ENCODE results near the gene ZNRF2.

The ZNRF2 gene

DNA sequence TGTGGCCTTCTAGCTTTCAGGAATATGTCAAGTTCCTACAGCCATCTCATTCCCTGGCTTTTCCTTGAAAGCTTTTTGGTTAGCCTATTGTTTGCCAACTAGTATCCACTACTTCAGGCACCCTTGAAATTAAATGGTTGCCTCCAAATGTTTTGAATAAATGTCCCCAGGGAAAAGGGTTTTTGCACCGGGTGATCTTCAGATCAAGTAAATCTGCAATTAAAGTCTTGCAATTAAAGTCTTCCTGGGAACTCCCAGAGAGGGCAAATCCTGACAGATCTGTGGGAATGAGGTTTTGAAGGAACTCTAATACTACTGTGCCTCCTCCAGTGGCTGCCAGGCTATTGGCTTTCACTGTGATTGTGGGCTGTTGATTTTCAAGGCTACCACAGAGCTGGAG lies 17.7 kb upstream of the ZNRF2 start:
- Histone ChIP-seq H3K79me2 (ENCODE audit: low read length) (no peaks in the 10 kb centered on the region), H3K27ac (ENCODE audit: low read length) (no peak overlapping the region), H2AFZ (ENCODE audit: low read length) (no peak overlapping the region), H3K9ac (ENCODE audit: low read length) (no peak overlapping the region), H3K4me2 (ENCODE audit: low read depth, low read length) (no peak overlapping the region), H3F3A (ENCODE audit: insufficient read depth, low read length) (no peaks in the 10 kb centered on the region), H3K36me3 (replicated peaks; ENCODE audit: insufficient read depth, low read length) (no peaks in the 10 kb centered on the region), H3K27me3 (replicated peaks; ENCODE audit: insufficient read depth, low read length) (no peaks in the 10 kb centered on the region), H3K4me3 (ENCODE audit: low read length) (no peak overlapping the region), H3K9me3 (replicated peaks; ENCODE audit: insufficient read depth, low read length) (no peaks in the 10 kb centered on the region), H4K20me1 (ENCODE audit: insufficient read depth, low read length) (no peaks in the 10 kb centered on the region), H3K9me2 (replicated peaks; ENCODE audit: insufficient read depth, low read length) (no peaks in the 10 kb centered on the region), H3K4me1 (ENCODE audit: low read length) (no peaks in the 10 kb centered on the region)
- TF ChIP-seq EZH2 (optimal IDR thresholded peaks at IDR 0.05; ENCODE audit: low read depth, low read length) = no peak
- TF ChIP-seq, protein P1, sequence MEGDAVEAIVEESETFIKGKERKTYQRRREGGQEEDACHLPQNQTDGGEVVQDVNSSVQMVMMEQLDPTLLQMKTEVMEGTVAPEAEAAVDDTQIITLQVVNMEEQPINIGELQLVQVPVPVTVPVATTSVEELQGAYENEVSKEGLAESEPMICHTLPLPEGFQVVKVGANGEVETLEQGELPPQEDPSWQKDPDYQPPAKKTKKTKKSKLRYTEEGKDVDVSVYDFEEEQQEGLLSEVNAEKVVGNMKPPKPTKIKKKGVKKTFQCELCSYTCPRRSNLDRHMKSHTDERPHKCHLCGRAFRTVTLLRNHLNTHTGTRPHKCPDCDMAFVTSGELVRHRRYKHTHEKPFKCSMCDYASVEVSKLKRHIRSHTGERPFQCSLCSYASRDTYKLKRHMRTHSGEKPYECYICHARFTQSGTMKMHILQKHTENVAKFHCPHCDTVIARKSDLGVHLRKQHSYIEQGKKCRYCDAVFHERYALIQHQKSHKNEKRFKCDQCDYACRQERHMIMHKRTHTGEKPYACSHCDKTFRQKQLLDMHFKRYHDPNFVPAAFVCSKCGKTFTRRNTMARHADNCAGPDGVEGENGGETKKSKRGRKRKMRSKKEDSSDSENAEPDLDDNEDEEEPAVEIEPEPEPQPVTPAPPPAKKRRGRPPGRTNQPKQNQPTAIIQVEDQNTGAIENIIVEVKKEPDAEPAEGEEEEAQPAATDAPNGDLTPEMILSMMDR (IDR thresholded peaks at IDR 0.05; ENCODE audit: low read length) = no peak
- no peak for TF ChIP-seq EZH2phosphoT487 (IDR thresholded peaks at IDR 0.05; ENCODE audit: low read length)
- no peak for DNase-seq

DNA sequence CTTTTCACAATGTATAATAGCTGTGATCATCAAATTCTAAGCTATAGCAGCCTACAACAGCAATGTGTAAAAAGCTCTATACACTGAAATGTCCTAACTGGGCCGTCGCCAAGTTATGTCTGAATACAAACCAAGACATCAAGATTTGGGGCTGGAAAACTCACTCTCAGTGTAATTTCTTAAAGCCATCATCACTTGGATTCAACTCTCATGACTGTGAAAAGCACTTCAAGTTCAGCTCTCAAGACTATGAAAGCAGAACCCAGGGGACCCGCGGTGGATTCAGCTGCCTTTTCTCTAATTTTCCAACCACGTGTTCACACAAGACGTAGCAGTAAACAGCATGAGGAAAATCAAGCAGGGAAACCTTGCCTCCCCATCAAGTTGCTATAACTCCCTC lies 15.8 kb upstream of the ZNRF2 start:
- H3K36me3 ChIP-seq (replicated peaks; ENCODE audit: insufficient read depth, low read length) = no peaks in the 10 kb centered on the region
- H3K4me1 ChIP-seq (ENCODE audit: low read length) = no peaks in the 10 kb centered on the region
- H3K27ac ChIP-seq (ENCODE audit: low read length) = no peak overlapping the region
- H3K9me2 ChIP-seq (replicated peaks; ENCODE audit: insufficient read depth, low read length) = no peaks in the 10 kb centered on the region
- no peak overlapping the region for H3K4me3 ChIP-seq (ENCODE audit: low read length)
- no peaks in the 10 kb centered on the region for H3K27me3 ChIP-seq (replicated peaks; ENCODE audit: insufficient read depth, low read length)
- H3K79me2 ChIP-seq (ENCODE audit: low read length) = no peaks in the 10 kb centered on the region
- TF ChIP-seq EZH2 (optimal IDR thresholded peaks at IDR 0.05; ENCODE audit: low read depth, low read length) (no peak), EZH2phosphoT487 (IDR thresholded peaks at IDR 0.05; ENCODE audit: low read length) (no peak)
- TF ChIP-seq, protein P1 (IDR thresholded peaks at IDR 0.05; ENCODE audit: low read length) = no peak
- no peak overlapping the region for H2AFZ ChIP-seq (ENCODE audit: low read length)
- H3K9ac ChIP-seq (ENCODE audit: low read length) = no peak overlapping the region
- no peak overlapping the region for H3K4me2 ChIP-seq (ENCODE audit: low read depth, low read length)
- no peaks in the 10 kb centered on the region for H4K20me1 ChIP-seq (ENCODE audit: insufficient read depth, low read length)
- H3K9me3 ChIP-seq (replicated peaks; ENCODE audit: insufficient read depth, low read length) = no peaks in the 10 kb centered on the region
- DNase-seq = no peak
- no peaks in the 10 kb centered on the region for H3F3A ChIP-seq (ENCODE audit: insufficient read depth, low read length)

DNA sequence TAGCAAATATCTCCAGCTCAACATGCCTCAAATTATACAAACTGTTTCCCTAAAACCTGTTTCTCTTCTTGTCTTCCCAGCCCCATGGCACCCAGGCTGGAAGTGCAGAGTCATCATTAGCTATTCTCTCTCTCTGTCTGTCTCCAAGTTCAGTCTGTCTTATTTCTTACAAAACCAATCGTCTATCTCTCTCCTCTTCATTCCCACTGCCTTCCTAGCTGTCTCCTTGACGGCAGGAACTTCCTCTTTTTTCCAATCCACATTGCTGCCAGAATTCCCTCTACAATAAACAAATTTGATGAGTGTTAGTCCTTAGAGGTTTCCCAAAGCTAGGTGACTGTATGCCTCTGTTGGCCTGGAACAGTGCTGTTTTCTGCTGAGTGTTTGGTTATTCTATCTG lies 14.9 kb upstream of the ZNRF2 start:
- Histone ChIP-seq H3K9me3 (replicated peaks; ENCODE audit: insufficient read depth, low read length) (no peaks in the 10 kb centered on the region), H3K27me3 (replicated peaks; ENCODE audit: insufficient read depth, low read length) (no peaks in the 10 kb centered on the region), H3K4me2 (ENCODE audit: low read depth, low read length) (no peak overlapping the region), H2AFZ (ENCODE audit: low read length) (no peak overlapping the region), H3F3A (ENCODE audit: insufficient read depth, low read length) (no peaks in the 10 kb centered on the region), H4K20me1 (ENCODE audit: insufficient read depth, low read length) (no peaks in the 10 kb centered on the region), H3K9ac (ENCODE audit: low read length) (no peak overlapping the region), H3K9me2 (replicated peaks; ENCODE audit: insufficient read depth, low read length) (no peaks in the 10 kb centered on the region), H3K79me2 (ENCODE audit: low read length) (no peaks in the 10 kb centered on the region), H3K4me1 (ENCODE audit: low read length) (no peaks in the 10 kb centered on the region), H3K36me3 (replicated peaks; ENCODE audit: insufficient read depth, low read length) (no peaks in the 10 kb centered on the region), H3K27ac (ENCODE audit: low read length) (no peak overlapping the region), H3K4me3 (ENCODE audit: low read length) (no peak overlapping the region)
- no peak for DNase-seq
- TF ChIP-seq, protein P1 (IDR thresholded peaks at IDR 0.05; ENCODE audit: low read length) = no peak
- no peak for TF ChIP-seq EZH2 (optimal IDR thresholded peaks at IDR 0.05; ENCODE audit: low read depth, low read length)
- TF ChIP-seq EZH2phosphoT487 (IDR thresholded peaks at IDR 0.05; ENCODE audit: low read length) = no peak
